Suprapubic skin (tissue), 3 donors: Measurements from ENCODE around the gene LDLRAD4.

Experiments used
- EP300 ChIP-seq: sonication (generic); formaldehyde crosslinking; IDR thresholded peaks from one replicate; pipeline ENCODE4 v1.6.1; 2017; ENCODE audit warnings: antibody characterized with exemption
- POLR2A ChIP-seq, 2 donors: fragments of 450-650 bp; IDR thresholded peaks; one replicate each; pipeline ENCODE4 v1.6.1; 2017; ENCODE audit warnings: antibody characterized with exemption in 2 of 2, mild to moderate bottlenecking in 2 of 2, moderate library complexity in 2 of 2
- TF ChIP-seq, protein P1 (sequence below), 2 donors: fragments of 200-600 bp in 1 of 2; fragments of 450-650 bp in 1 of 2; sonication (generic) in 1 of 2; IDR thresholded peaks; one replicate each; pipeline ENCODE4 v1.5.1; 2016 to 2019; ENCODE audit warnings: antibody characterized with exemption in 2 of 2, mild to moderate bottlenecking in 1 of 2, moderate library complexity in 1 of 2

DNA sequence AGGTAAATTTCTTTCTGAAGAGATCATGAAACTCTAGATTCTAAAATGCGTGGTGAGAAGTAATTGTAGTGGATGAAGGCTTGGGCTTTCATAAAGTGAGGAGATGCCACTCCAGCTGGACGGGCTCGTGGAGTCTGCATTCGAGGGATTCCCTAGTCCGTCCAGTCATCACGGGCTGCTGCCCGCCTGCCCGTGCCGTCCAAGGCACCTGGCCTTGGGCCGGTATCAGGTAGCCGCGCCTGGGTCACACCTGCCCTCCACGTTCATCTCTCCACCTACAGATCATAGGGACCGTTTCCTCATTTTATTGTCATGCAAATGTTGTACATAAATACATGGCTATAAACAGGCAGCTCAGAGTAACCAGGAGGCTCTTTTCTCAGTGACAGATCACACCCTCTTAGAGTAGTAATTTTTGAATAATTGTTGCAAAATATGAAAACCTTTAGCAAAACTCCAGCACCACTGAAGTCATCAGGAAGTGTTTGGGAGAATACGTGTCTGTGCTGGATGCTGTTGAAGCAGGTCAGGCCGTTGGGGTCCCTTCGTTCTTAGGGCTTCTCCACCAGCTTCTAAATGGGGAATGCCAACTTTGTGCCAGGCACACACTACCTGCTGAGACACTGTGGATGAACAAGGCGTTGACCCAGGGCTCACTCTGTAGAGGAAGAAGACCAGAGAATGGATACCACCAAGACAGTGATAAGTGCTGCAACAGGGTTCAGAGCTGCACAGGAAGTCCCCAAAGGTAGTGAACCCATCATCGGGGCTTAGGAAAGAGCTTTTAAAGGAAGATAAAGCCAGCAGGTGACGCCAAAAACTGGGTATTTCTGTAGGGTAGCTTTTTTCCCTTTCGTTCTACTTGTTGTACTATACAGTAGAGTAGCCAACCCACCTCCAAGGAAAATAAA lies 395.3 kb downstream of the LDLRAD4 start:
- TF ChIP-seq POLR2A (IDR thresholded peaks at IDR 0.05) (no peak), EP300 (no peak)
- TF ChIP-seq, protein P1, sequence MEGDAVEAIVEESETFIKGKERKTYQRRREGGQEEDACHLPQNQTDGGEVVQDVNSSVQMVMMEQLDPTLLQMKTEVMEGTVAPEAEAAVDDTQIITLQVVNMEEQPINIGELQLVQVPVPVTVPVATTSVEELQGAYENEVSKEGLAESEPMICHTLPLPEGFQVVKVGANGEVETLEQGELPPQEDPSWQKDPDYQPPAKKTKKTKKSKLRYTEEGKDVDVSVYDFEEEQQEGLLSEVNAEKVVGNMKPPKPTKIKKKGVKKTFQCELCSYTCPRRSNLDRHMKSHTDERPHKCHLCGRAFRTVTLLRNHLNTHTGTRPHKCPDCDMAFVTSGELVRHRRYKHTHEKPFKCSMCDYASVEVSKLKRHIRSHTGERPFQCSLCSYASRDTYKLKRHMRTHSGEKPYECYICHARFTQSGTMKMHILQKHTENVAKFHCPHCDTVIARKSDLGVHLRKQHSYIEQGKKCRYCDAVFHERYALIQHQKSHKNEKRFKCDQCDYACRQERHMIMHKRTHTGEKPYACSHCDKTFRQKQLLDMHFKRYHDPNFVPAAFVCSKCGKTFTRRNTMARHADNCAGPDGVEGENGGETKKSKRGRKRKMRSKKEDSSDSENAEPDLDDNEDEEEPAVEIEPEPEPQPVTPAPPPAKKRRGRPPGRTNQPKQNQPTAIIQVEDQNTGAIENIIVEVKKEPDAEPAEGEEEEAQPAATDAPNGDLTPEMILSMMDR (IDR thresholded peaks at IDR 0.05): no peak
